Endothelial cell of umbilical vein (primary cell): ENCODE data around the gene LRRC59. TPM values are rescaled to one million over a fixed set of nuclear protein-coding genes. Genes with fewer than 3 reads are reported as not detected.

ENCODE experiments used
- BruUV-seq: library from RNA; stranded (reverse); fragments of 400-500 nt; replicated peaks from 2 replicates; lab custom pipeline; 2021; lab: Mats Ljungman, UMichigan
- CTCF ChIA-PET: fragments of 300-600, 350-600 bp; sonication (Branson Sonifier 250); formaldehyde crosslinking; loops from one replicate; lab custom pipeline; 2021; ENCODE audit warnings: antibody characterized with exemption, inconsistent platforms; lab: Charles Lee
- POLR2A ChIA-PET: fragments of 300-600, 350-600 bp; sonication (Branson Sonifier 250); formaldehyde crosslinking; loops from one replicate; lab custom pipeline; 2021; ENCODE audit warnings: antibody characterized with exemption, inconsistent platforms; lab: Charles Lee
- DNase-seq: peaks from one replicate; pipeline ENCODE4 v3.0.0-alpha.2; 2011; ENCODE audit warnings: low read depth, low spot score
- FAIRE-seq: peaks from 2 replicates; lab custom pipeline; 2011; peaks lifted over from hg19 to GRCh38; lab: Jason Lieb, UNC
- H2AFZ ChIP-seq: 2 replicates; pipeline ENCODE4 v1.6.0; 2012; ENCODE audit warnings: low read depth, low read length, control low read depth, inconsistent platforms
- H3K27ac ChIP-seq: 2 replicates; pipeline ENCODE4 v1.5.1; 2011; ENCODE audit warnings: low read depth, mild to moderate bottlenecking, control low read depth, low read length, moderate library complexity; ENCODE audit not compliant: insufficient read depth
- H3K27me3 ChIP-seq, 2 experiments: 2 replicates each; pipeline versions ENCODE4 v1.6.0 to v1.6.1; 2011; ENCODE audit warnings: low read length in 2 of 2, mixed read lengths in 1 of 2; ENCODE audit not compliant: control insufficient read depth in 2 of 2, insufficient read depth in 2 of 2
- H3K36me3 ChIP-seq, 2 experiments: 2 replicates in 1 of 2; 3 replicates in 1 of 2; pipeline ENCODE4 v1.5.1; 2011; ENCODE audit warnings: low read length in 2 of 2, mild to moderate bottlenecking in 1 of 2, moderate library complexity in 1 of 2; ENCODE audit not compliant: control insufficient read depth in 2 of 2, insufficient read depth in 2 of 2; ENCODE audit errors: extremely low read depth in 1 of 2
- H3K4me1 ChIP-seq: 3 replicates; pipeline ENCODE4 v1.5.1; 2011; ENCODE audit warnings: mild to moderate bottlenecking, low read length; ENCODE audit not compliant: control insufficient read depth, insufficient read depth; ENCODE audit errors: extremely low read depth
- H3K4me2 ChIP-seq: 2 replicates; pipeline ENCODE4 v1.6.1; 2011; ENCODE audit warnings: low read length, control low read depth, mixed read lengths; ENCODE audit not compliant: insufficient read depth
- H3K4me3 ChIP-seq, 3 experiments: fragments of 200-600 bp in 1 of 3; sonication (generic), shearing (Covaris generic) in 1 of 3; replicated peaks in 1 of 3; 2 replicates each; pipeline ENCODE4 v1.5.1; 2011 to 2016; ENCODE audit warnings: control low read depth in 3 of 3, low read length in 3 of 3, mild to moderate bottlenecking in 2 of 3, inconsistent platforms in 1 of 3, low read depth in 1 of 3, moderate library complexity in 1 of 3; ENCODE audit not compliant: insufficient read depth in 1 of 3
- H3K79me2 ChIP-seq: 2 replicates; pipeline ENCODE4 v1.6.0; 2012; ENCODE audit warnings: low read length, inconsistent platforms; ENCODE audit not compliant: control insufficient read depth, insufficient read depth
- H3K9ac ChIP-seq: replicated peaks from 2 replicates; pipeline ENCODE3; 2011; ENCODE audit warnings: low read length, control low read depth; ENCODE audit not compliant: insufficient read depth; ENCODE audit errors: extremely low read depth
- H3K9me1 ChIP-seq: replicated peaks from 3 replicates; pipeline ENCODE4 v1.6.0; 2011; ENCODE audit warnings: mild to moderate bottlenecking, low read length; ENCODE audit not compliant: control insufficient read depth, insufficient read depth; ENCODE audit errors: extremely low read depth
- H3K9me3 ChIP-seq: replicated peaks from 2 replicates; pipeline ENCODE4 v1.5.1; 2012; ENCODE audit warnings: low read length, inconsistent platforms; ENCODE audit not compliant: control insufficient read depth, insufficient read depth
- H4K20me1 ChIP-seq: replicated peaks from 2 replicates; pipeline ENCODE3; 2011; ENCODE audit warnings: mild to moderate bottlenecking, low read length; ENCODE audit not compliant: control insufficient read depth, insufficient read depth; ENCODE audit errors: extremely low read depth
- JUN ChIP-seq: IDR thresholded peaks from 2 replicates; pipeline ENCODE4 v1.6.1; 2011; ENCODE audit warnings: borderline replicate concordance, low read depth; ENCODE audit not compliant: insufficient read length, insufficient read depth
- POLR2A ChIP-seq: IDR thresholded peaks from 2 replicates; pipeline ENCODE4 v1.6.1; 2012; ENCODE audit warnings: low read depth, mild to moderate bottlenecking, control low read depth, low read length
- POLR2AphosphoS5 ChIP-seq: IDR thresholded peaks from 2 replicates; pipeline ENCODE4 v1.6.1; 2012; ENCODE audit warnings: low read depth, mild to moderate bottlenecking, control low read depth, low read length, moderate library complexity; ENCODE audit not compliant: insufficient read depth
- dilution Hi-C: fragments of 300-500 bp; cut with MboI; formaldehyde crosslinking; loops from one replicate; pipeline ENCODE4 v1.15.0; 2019; ENCODE audit warnings: low sequenced_read_pairs; ENCODE audit not compliant: extremely low pct_ligation_motif_present
- intact Hi-C: fragments of 100-400 bp; cut with micrococcal nuclease; formaldehyde crosslinking; loops from one replicate; pipeline ENCODE4 v1.10.0; 2022
- polyA plus RNA-seq, 4 experiments: library from polyadenylated mRNA; depleted of rRNA in 3 of 4; stranded (reverse) in 3 of 4; unstranded in 1 of 4; fragments of >200 nt; gene quantifications; 2 replicates each; pipeline versions ENCODE4 v1.2.1 to v1.2.3, GENCODE V29; 2011 to 2012; ENCODE audit warnings: missing spikeins in 1 of 4
- total RNA-seq: library from RNA; stranded (reverse); gene quantifications from 2 replicates; pipeline ENCODE4 v1.2.3, GENCODE V29; 2021

The LRRC59 gene
- total and polyA plus RNA-seq, 2 donors (not counting 3 experiments of a cell fraction or from before 2014, with no cell fraction given), result 93.9 to 183 TPM

DNA sequence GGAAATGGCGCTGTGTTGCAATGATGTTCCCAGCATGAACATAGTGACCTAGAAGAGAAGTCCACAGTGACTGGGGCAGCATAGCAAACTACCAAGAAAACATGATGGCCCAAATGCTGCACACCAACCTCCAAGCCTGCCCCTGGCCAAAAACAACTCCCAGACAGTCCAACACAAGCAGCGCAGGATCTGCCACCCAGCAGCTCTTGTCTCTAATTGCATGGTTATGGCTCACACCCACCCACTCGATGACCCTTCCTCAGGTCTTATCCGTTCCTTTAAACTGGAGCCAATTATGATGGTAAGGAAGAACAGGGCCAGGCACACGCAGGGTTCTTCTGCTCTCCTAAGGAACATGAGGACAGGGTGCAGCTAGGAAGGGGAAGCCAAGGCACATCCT, 27.3 kb downstream of the LRRC59 start:
- CTCF ChIA-PET, result interaction anchor here (1.5 kb wide), 1 partner anchor 27 kb away, joined by 4 read pairs; the partner anchor contains the start of gene LRRC59
- H4K20me1 ChIP-seq, result no peaks in the 10 kb centered on the region
- H2AFZ ChIP-seq, result no peak overlapping the region
- intact Hi-C loops, result no loop called here
- DNase-seq (no peak), FAIRE-seq (no peak)
- dilution Hi-C loops, result no loop called here
- H3K9me1 ChIP-seq, result no peaks in the 10 kb centered on the region
- peaks cover 15% of the 10 kb centered on the region for H3K4me1 ChIP-seq
- H3K4me3 ChIP-seq, result no peak overlapping the region
- H3K27me3 ChIP-seq, result no peaks in the 10 kb centered on the region
- no peak overlapping the region for H3K4me2 ChIP-seq
- BruUV-seq, result no TSS peak
- no peak for TF ChIP-seq JUN
- no peak for TF ChIP-seq POLR2AphosphoS5
- no peak for TF ChIP-seq POLR2A
- peaks cover 17% of the 10 kb centered on the region for H3K79me2 ChIP-seq
- POLR2A ChIA-PET, result no interaction called here
- H3K27ac ChIP-seq, result no peak overlapping the region
- no peak overlapping the region for H3K9ac ChIP-seq
- H3K36me3 ChIP-seq, result peaks cover 3 to 34% of the 10 kb centered on the region in 2 experiments
- H3K9me3 ChIP-seq, result no peaks in the 10 kb centered on the region

DNA sequence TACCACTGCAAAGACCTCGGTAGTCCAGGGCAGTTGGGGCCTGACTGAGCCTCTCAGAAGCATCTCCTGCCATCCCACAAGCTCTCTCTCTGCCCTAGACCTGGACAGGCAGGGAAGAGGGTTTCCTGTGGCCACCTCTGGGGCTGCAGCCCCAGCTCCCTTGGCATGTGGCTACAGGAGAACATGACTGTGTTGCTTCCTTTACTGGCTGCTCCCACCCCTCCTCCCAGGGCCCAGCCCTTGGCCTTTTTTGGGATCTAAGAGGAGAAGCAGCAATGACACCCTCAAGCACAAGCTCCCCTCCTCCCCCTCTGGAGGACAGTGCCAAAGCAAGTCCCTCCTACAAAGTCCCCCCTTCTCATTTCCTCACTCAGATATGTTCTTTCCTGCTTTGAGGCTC, 29.9 kb downstream of the LRRC59 start:
- POLR2A ChIA-PET, result no interaction called here
- no peak overlapping the region for H3K4me3 ChIP-seq
- CTCF ChIA-PET, result interaction anchor here (2.5 kb wide), 1 partner anchor 30 kb away, joined by 7 read pairs; the partner anchor contains the start of gene LRRC59

More for the DNA sequence above, 29.9 kb downstream of the LRRC59 start:
- peaks cover 3 to 34% of the 10 kb centered on the region in 2 experiments for H3K36me3 ChIP-seq
- no peaks in the 10 kb centered on the region for H3K9me1 ChIP-seq
- no peak for TF ChIP-seq JUN
- H3K27me3 ChIP-seq, result no peaks in the 10 kb centered on the region
- no TSS peak for BruUV-seq
- dilution Hi-C loops (no loop called here), intact Hi-C loops (no loop called here)
- DNase-seq (no peak), FAIRE-seq (no peak)
- no peak overlapping the region for H3K9ac ChIP-seq
- no peak overlapping the region for H3K27ac ChIP-seq
- H3K4me2 ChIP-seq, result no peak overlapping the region
- H3K9me3 ChIP-seq, result no peaks in the 10 kb centered on the region
- H3K4me1 ChIP-seq, result peaks cover 11% of the 10 kb centered on the region
- no peak overlapping the region for H2AFZ ChIP-seq
- no peaks in the 10 kb centered on the region for H4K20me1 ChIP-seq
- H3K79me2 ChIP-seq, result peaks cover 15% of the 10 kb centered on the region
